Measurements from ENCODE around the gene RGS6.

The RGS6 gene

GRCh38 chr14:72094844-72095582 is 162.8 kb downstream of the RGS6 start:
- no peak for DNase-seq

- DNase-seq, result no peak
These were observed 165.0 kb downstream of the RGS6 start for GRCh38 chr14:72097173-72097783.

GRCh38 chr14:72098210-72098609 is 166.0 kb downstream of the RGS6 start:
- DNase-seq, result no peak

- DNase-seq, result no peak
These were observed 167.3 kb downstream of the RGS6 start for GRCh38 chr14:72099566-72099965.

- DNase-seq, result peak; percentile 22
These were observed 171.9 kb downstream of the RGS6 start for GRCh38 chr14:72104011-72104613.

- DNase-seq, result no peak
These were observed 179.7 kb downstream of the RGS6 start for GRCh38 chr14:72111911-72112310.

- no peak for DNase-seq
These were observed 186.6 kb downstream of the RGS6 start for GRCh38 chr14:72118841-72119240.

GRCh38 chr14:72120315-72120714 is 188.1 kb downstream of the RGS6 start:
- DNase-seq, result no peak

- no peak for DNase-seq
These were observed 191.5 kb downstream of the RGS6 start for GRCh38 chr14:72123755-72124154.

- no peak for DNase-seq
These were observed 191.9 kb downstream of the RGS6 start for GRCh38 chr14:72124171-72124570.

- no peak for DNase-seq
These were observed 193.9 kb downstream of the RGS6 start for GRCh38 chr14:72126091-72126490.

GRCh38 chr14:72126561-72126960 is 194.3 kb downstream of the RGS6 start:
- no peak for DNase-seq

GRCh38 chr14:72128629-72129028 is 196.4 kb downstream of the RGS6 start:
- no peak for DNase-seq

- DNase-seq, result no peak
These were observed 197.1 kb downstream of the RGS6 start for GRCh38 chr14:72129291-72129690.

GRCh38 chr14:72141084-72141483 is 208.9 kb downstream of the RGS6 start:
- no peak for DNase-seq

- DNase-seq, result no peak
These were observed 210.1 kb downstream of the RGS6 start for GRCh38 chr14:72142328-72142727.

- no peak for DNase-seq
These were observed 214.0 kb downstream of the RGS6 start for GRCh38 chr14:72146241-72146640.

GRCh38 chr14:72154645-72155378 is 222.6 kb downstream of the RGS6 start:
- no peak for DNase-seq

- DNase-seq, result no peak
These were observed 223.3 kb downstream of the RGS6 start for GRCh38 chr14:72155379-72155993.

GRCh38 chr14:72164420-72165228 is 232.4 kb downstream of the RGS6 start:
- no peak for DNase-seq

GRCh38 chr14:72165229-72165698 is 233.0 kb downstream of the RGS6 start:
- no peak for DNase-seq

GRCh38 chr14:72169521-72169920 is 237.3 kb downstream of the RGS6 start:
- DNase-seq, result no peak
